GM19324 (cell line): ENCODE data around the gene R3HDM2.

Experiments
- ATAC-seq: cut with Tn5 transposase; IDR thresholded peaks from one replicate; pipeline ENCODE4 v1.9.1; 2021; ENCODE audit warnings: mild to moderate bottlenecking, moderate library complexity; ENCODE audit not compliant: unreplicated experiment, low FRiP score

Gene R3HDM2

GRCh38 chr12:57467915-57468314, 37.1 kb upstream of the R3HDM2 start:
- ATAC-seq: no peak

GRCh38 chr12:57467212-57467874, 36.5 kb upstream of the R3HDM2 start:
- ATAC-seq: no peak

DNA sequence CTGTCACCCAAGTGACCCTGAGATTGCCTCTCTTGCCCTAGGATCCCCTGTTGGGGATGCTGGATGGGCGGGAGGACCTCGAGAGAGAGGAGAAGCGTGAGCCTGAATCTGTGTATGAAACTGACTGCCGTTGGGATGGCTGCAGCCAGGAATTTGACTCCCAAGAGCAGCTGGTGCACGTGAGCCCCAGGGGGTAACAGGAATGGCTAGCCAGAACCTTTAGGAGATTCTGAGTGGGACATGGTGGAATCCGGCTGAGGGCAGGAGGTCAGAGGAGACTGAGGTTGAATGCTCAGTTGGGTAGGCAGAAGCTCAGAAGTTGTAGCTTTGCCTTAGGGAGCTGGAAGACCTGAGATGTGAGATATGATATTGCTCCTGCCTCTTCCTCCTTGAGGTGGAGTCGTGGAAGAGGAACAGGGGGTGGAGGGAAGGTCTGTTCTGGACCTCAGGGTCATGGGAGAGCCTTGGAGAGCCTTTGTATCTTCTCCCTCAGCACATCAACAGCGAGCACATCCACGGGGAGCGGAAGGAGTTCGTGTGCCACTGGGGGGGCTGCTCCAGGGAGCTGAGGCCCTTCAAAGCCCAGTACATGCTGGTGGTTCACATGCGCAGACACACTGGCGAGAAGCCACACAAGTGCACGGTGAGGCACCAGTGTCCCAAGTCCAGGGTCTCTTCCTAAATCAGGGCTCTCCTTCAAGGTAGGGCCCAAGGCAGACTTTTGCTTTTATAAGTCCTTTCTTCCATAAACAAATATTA, 35.1 kb upstream of the R3HDM2 start:
- ATAC-seq: no peak

DNA sequence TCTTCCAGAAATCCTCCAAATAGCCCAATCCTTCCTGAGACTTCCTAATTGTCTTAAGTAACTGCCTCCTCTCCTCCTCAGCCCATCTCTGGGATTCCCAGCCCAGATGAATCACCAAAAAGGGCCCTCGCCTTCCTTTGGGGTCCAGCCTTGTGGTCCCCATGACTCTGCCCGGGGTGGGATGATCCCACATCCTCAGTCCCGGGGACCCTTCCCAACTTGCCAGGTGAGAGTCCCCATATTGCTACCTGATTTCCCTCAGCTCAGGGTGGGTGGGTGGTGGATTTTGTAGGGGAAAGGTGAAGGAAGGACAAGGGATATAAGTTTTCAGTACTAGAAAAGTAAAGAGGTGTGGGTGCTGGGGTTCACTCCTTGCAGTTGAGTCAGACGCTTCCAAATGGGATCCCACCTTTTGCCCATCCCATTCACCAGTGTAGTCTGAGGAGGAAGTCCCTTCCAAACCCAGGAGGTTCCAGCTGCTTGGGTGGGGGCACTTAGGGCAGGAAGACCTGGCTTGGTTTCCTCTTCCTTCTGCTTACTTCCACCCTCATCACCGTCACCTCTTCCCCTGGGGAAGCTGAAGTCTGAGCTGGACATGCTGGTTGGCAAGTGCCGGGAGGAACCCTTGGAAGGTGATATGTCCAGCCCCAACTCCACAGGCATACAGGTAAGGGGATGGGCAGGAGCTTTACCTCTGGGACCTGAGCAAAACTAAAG, 34.3 kb upstream of the R3HDM2 start:
- no peak for ATAC-seq

- ATAC-seq: no peak
These were observed 33.7 kb upstream of the R3HDM2 start for GRCh38 chr12:57464569-57464968.

DNA sequence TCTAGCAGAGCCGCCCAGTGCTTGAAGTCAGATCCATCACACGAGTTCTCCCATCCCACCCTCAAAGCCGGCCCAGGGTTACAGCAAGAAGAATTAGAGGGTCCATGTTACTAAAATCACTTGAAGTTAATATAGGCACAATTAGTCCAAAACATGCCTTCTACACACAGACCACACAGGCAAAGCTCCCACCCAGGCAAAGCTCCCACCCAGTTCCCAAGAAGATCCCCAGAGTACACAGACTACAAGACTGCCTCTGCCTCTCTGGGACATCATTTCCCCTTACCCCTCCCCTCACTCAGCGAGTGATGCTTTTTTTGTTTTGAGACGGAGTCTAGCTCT, 32.0 kb upstream of the R3HDM2 start:
- no peak for ATAC-seq

DNA sequence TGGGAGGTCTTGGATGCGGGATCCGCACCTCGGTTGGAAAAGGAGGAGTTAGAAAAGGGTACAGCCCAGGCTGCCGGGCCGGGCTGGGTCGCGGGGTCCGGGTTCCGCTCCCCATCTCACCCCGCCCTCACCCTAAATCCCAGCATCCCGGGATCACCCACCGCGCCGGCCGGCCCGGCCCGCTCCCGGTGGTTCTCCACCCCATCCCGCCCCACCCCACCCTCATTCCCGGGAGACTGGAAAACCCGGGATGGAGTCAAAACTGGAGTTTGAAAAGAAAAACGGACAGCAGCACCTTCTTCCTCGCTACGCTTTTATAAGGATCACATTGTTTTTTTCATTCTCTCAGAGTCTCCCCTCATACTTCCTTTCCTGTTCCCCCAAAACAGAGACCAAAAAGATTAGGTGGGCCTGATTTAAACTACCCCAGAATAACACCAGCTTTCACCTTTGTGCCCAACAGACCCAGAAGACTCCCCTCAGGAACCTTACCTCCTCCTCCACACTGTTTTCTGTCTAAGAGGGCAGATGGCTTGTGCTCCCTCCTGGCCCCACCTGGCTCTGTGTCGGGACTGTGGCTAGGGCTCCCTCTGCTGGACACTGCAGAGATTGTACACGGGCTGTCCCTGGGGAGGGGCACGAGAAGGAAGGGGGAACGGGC, 31.5 kb upstream of the R3HDM2 start:
- peak; percentile 58 for ATAC-seq

GRCh38 chr12:57461917-57462250, 31.0 kb upstream of the R3HDM2 start:
- no peak for ATAC-seq

DNA sequence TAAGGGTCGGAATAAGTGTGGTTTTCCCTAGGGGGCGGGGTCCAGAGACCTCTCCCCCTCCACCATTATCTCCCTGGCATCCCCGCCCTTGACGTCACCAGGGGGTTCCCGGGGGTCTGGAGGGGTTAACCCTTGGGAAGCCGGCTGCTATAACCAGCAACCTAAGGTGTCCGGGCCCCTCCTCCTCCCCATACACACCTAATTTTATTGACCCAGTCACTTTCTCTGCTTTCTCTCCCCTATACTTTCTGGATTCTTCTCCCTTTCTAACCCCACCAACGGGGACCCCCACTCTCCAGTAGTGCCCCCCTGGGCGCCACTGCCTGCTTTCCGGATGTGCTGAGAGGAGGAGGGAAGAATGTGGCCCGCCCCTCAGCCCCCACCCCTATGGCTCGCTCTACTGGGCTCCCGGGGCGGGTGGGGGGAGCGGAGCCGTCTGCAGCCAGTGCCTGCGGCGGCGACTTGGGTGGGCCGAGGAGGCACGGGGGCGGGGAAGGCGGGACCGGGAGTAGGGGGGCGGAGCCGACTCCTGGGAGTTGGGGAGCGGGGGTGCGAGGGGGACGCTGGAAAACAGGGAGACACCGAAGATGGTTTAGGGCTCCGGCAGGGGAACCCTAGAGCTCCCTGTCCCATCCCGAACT, 30.6 kb upstream of the R3HDM2 start:
- no peak for ATAC-seq

DNA sequence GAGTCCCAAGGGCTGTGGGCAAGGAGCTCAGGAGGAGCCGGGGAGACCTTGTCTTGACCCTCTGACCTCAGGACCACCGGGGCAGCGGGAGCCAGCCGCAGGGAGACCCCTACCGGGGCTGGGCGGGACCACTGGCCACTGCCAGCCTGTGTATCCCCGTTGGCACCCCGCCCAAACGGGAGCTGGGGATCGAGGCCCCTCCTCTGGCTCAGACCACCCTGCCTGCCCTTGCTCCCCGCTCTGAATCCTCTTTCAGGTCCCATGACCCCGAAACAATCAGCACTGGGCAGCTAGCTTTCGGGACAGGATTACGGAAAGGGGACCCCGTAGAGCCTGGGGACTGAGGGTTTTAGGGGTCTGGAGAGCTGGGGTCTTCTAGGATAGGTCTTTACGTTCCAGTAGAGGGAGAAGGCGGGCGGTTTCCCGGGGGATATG, 30.0 kb upstream of the R3HDM2 start:
- ATAC-seq: no peak

GRCh38 chr12:57460468-57460784, 29.6 kb upstream of the R3HDM2 start:
- ATAC-seq: no peak

DNA sequence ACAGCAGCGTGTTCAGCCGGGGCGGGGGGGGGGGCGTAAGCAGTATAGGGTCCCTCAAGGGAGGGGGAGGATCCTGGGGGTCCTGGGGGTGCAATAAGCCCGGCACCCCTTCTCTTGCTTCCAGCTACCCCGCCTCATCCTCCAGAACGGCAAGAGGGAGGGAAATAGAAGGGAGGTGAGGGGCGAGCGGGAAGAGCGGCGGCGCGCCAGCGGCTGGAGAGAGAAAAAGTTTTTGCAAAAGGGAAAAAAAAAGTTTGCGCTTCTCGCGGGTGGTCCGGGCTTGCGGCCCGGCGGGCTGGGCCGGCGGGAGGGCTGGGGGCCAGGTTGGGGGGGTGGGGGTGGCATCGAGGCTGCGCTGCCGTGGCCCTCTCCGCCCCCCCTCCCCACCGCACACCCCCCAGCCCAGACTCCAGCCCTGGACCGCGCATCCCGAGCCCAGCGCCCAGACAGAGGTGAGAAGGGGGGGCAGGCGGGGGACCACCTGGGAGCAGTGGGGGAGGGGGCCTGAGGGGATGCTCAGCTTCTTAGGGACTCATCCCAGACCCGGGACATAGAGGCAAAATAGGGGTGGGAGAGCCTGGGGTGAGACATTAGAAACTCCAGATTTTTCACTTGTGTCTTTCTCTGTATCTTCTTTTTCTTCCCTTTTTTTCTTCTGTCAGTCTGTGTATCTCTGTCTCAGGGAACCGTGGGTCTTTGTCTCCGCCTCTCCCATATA, 29.1 kb upstream of the R3HDM2 start, which contains the start of gene GLI1:
TSS of gene GLI1 (plus strand) at position 36 of the 718 bp plus-strand sequence. CDS start 3,907 bp downstream, outside the sequence.
- no peak for ATAC-seq

GRCh38 chr12:57459055-57459749, 28.4 kb upstream of the R3HDM2 start:
- peak; percentile 47 for ATAC-seq

DNA sequence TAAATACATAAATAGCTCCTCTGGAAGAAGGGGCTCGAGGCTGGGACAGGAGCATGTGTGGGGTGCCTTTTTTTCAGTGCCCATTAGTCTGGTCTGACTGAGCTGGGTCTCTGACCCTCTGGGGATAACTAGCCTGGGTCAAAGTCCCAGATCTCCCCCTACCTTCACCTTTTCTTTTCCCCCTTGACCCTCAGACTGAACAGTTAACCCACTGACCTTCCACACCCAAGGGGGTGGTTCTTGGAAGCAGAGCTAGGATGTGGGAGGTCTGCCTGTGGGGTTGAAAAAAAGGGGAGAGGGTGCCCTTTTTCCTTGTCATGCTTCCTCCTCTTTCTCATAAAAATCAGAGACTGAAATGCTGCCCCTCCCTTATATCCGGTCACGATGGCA, 27.8 kb upstream of the R3HDM2 start:
- ATAC-seq: no peak

DNA sequence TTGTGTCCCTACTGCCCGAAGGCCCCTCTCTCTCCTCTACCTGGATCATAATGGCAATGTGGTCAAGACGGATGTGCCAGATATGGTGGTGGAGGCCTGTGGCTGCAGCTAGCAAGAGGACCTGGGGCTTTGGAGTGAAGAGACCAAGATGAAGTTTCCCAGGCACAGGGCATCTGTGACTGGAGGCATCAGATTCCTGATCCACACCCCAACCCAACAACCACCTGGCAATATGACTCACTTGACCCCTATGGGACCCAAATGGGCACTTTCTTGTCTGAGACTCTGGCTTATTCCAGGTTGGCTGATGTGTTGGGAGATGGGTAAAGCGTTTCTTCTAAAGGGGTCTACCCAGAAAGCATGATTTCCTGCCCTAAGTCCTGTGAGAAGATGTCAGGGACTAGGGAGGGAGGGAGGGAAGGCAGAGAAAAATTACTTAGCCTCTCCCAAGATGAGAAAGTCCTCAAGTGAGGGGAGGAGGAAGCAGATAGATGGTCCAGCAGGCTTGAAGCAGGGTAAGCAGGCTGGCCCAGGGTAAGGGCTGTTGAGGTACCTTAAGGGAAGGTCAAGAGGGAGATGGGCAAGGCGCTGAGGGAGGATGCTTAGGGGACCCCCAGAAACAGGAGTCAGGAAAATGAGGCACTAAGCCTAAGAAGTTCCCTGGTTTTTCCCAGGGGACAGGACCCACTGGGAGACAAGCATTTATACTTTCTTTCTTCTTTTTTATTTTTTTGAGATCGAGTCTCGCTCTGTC, 26.1 kb upstream of the R3HDM2 start:
- ATAC-seq: no peak

DNA sequence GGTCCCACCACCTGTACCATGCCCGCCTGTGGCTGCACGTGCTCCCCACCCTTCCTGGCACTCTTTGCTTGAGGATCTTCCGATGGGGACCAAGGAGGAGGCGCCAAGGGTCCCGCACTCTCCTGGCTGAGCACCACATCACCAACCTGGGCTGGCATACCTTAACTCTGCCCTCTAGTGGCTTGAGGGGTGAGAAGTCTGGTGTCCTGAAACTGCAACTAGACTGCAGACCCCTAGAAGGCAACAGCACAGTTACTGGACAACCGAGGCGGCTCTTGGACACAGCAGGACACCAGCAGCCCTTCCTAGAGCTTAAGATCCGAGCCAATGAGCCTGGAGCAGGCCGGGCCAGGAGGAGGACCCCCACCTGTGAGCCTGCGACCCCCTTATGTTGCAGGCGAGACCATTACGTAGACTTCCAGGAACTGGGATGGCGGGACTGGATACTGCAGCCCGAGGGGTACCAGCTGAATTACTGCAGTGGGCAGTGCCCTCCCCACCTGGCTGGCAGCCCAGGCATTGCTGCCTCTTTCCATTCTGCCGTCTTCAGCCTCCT, 25.4 kb upstream of the R3HDM2 start:
- no peak for ATAC-seq

DNA sequence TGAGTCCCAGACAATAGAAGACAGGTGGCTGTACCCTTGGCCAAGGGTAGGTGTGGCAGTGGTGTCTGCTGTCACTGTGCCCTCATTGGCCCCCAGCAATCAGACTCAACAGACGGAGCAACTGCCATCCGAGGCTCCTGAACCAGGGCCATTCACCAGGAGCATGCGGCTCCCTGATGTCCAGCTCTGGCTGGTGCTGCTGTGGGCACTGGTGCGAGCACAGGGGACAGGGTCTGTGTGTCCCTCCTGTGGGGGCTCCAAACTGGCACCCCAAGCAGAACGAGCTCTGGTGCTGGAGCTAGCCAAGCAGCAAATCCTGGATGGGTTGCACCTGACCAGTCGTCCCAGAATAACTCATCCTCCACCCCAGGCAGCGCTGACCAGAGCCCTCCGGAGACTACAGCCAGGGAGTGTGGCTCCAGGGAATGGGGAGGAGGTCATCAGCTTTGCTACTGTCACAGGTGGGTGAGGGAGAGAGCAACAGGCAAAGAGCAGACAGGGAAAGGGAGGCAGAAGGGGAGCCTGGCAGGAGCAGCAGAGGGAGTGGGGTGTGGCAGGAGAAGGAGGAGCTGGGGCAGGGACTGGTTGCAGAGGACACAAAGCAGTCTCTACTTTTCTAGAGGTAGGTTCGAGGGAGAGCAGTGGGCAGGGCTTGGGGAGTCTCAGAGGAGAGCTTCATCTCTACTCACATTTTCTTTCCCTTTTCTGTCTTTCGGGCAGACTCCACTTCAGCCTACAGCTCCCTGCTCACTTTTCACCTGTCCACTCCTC, 24.7 kb upstream of the R3HDM2 start:
- no peak for ATAC-seq
